Type B pancreatic cell (in vitro differentiated cells): ENCODE results near the gene METTL27. TPM values are rescaled to one million over a fixed set of nuclear protein-coding genes. Genes with fewer than 3 reads are reported as not detected.

Experiments used
- DNase-seq: peaks from one replicate; pipeline ENCODE4 v3.0.0; 2021; ENCODE audit warnings: mixed read lengths; ENCODE audit not compliant: unreplicated experiment; ENCODE audit errors: extremely low spot score
- H3K27ac Mint-ChIP-seq: 2 replicates; pipeline ENCODE4 v1.8.0; 2021; ENCODE audit warnings: mild to moderate bottlenecking, mixed read lengths
- H3K27me3 Mint-ChIP-seq: 2 replicates; pipeline ENCODE4 v1.8.0; 2021; ENCODE audit warnings: mixed read lengths
- H3K36me3 Mint-ChIP-seq: 2 replicates; pipeline ENCODE4 v1.8.0; 2021; ENCODE audit warnings: mixed read lengths
- H3K4me1 Mint-ChIP-seq: one replicate; pipeline ENCODE4 v1.8.0; 2021; ENCODE audit warnings: mixed read lengths; ENCODE audit not compliant: unreplicated experiment
- H3K4me3 Mint-ChIP-seq: 2 replicates; pipeline ENCODE4 v1.8.0; 2021; ENCODE audit warnings: mild to moderate bottlenecking, mixed read lengths
- H3K9me3 Mint-ChIP-seq: 2 replicates; pipeline ENCODE4 v1.8.0; 2021; ENCODE audit warnings: mixed read lengths
- CTCF ChIP-seq: fragments of 200-600 bp; sonication (generic); conservative IDR thresholded peaks from 2 replicates; pipeline ENCODE4 v1.5.0; 2021; ENCODE audit warnings: antibody characterized with exemption, mild to moderate bottlenecking
- total RNA-seq: library from RNA; stranded (reverse); gene quantifications from 2 replicates; pipeline ENCODE4 v1.2.1, GENCODE V29; 2021; ENCODE audit warnings: low replicate concordance

METTL27 gene
- total RNA-seq, 1 donor from 2014 or later = 11.5 TPM

GRCh38 chr7:73864981-73865711, 22.8 kb upstream of the METTL27 start:
- no peak overlapping the region for H3K27ac Mint-ChIP-seq
- peaks cover 3% of the 10 kb centered on the region for H3K4me1 Mint-ChIP-seq
- H3K36me3 Mint-ChIP-seq = no peaks in the 10 kb centered on the region
- DNase-seq = no peak
- no peak overlapping the region for H3K4me3 Mint-ChIP-seq
- no peak for TF ChIP-seq CTCF
- H3K27me3 Mint-ChIP-seq = no peaks in the 10 kb centered on the region
- no peaks in the 10 kb centered on the region for H3K9me3 Mint-ChIP-seq

- no peak for DNase-seq
- Mint-ChIP-seq H3K27me3 (peaks cover 16% of the 10 kb centered on the region), H3K27ac (no peak overlapping the region), H3K9me3 (no peaks in the 10 kb centered on the region), H3K36me3 (no peaks in the 10 kb centered on the region), H3K4me3 (no peak overlapping the region), H3K4me1 (no peaks in the 10 kb centered on the region)
- no peak for TF ChIP-seq CTCF
These were observed 19.0 kb upstream of the METTL27 start for GRCh38 chr7:73861305-73861704.

- Mint-ChIP-seq H3K36me3 (no peaks in the 10 kb centered on the region), H3K9me3 (no peaks in the 10 kb centered on the region), H3K27ac (no peak within 1 kb of the TSS), H3K4me1 (no peaks in the 10 kb centered on the region), H3K4me3 (no peak within 1 kb of the TSS), H3K27me3 (peaks cover 16% of the 10 kb centered on the region)
- DNase-seq = no peak
- no peak for TF ChIP-seq CTCF
These were observed 18.5 kb upstream of the METTL27 start, which contains the start of gene TMEM270 for GRCh38 chr7:73860859-73861258. Gene TMEM270, plus strand, starts transcription at chr7:73861159. Its CDS starts 36 bp downstream, at chr7:73861195.

DNA sequence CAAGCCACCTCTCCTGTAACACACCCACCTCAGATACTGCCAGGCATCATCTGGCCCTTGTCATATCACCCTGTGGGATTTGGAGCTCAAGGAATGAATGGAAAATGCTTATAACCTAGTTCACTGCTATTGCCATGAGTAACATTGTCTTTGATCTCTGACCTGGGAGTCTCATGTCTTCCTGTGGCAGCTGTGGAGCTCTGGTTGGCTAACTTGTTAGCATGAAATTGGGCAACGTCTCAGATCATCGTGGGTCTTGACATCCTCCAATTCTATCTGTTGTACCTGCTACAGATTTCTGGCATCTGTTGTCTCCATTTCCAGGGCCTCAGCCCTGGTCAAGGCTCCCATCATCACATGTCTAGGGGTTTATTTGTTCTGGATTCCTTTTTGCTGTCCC, 16.5 kb upstream of the METTL27 start:
- DNase-seq = no peak
- Mint-ChIP-seq H3K9me3 (no peaks in the 10 kb centered on the region), H3K27me3 (peaks cover 16% of the 10 kb centered on the region), H3K36me3 (no peaks in the 10 kb centered on the region), H3K4me1 (peaks cover 3% of the 10 kb centered on the region), H3K27ac (no peak overlapping the region), H3K4me3 (no peak overlapping the region)
- no peak for TF ChIP-seq CTCF

DNA sequence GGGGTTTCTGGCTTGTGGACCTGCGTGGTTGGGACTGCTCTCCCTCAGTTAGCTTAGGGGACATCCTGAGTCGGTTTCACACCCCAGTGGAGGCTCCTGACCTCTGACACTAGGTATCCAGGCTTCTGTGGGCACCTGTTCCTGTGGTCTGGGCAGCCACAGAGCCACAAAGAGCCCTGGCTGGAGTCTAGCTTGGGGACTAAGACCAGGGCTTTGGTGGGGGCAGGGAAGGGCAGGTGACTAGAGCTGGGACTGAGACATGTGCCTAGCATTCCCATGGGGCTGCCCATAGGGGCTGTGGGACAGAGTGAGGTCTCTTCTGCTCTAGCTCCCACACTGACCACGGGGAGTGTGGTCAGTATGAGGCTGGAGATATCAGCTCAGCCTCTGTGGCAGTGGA, 14.6 kb upstream of the METTL27 start:
- no peaks in the 10 kb centered on the region for H3K9me3 Mint-ChIP-seq
- H3K4me1 Mint-ChIP-seq = peaks cover 3% of the 10 kb centered on the region
- no peak overlapping the region for H3K4me3 Mint-ChIP-seq
- no peak for TF ChIP-seq CTCF
- H3K27ac Mint-ChIP-seq = no peak overlapping the region
- H3K27me3 Mint-ChIP-seq = peaks cover 16% of the 10 kb centered on the region
- no peaks in the 10 kb centered on the region for H3K36me3 Mint-ChIP-seq
- no peak for DNase-seq
